HFF-Myc (cell line): Measurements from ENCODE around the gene RASEF.
"Not testable (repeated sequence)": the region's sequence is repeated elsewhere in the genome, so short reads cannot be mapped to it uniquely, and the experiment has no call there.

ENCODE experiments used
- DNase-seq: peaks from one replicate; pipeline ENCODE4 v3.0.0-alpha.2; 2011; ENCODE audit warnings: low read depth; ENCODE audit errors: extremely low read depth
- H3K4me3 ChIP-seq: replicated peaks from 2 replicates; pipeline ENCODE4 v1.5.1; 2011; ENCODE audit warnings: low read depth, mild to moderate bottlenecking, control low read depth, low read length
- CTCF ChIP-seq: IDR thresholded peaks from 2 replicates; pipeline ENCODE4 v1.5.1; 2012; ENCODE audit warnings: mild to moderate bottlenecking, low read depth, low read length, control low read depth; ENCODE audit errors: missing control alignments

The RASEF gene

GRCh38 chr9:82934949-82935348, 128.0 kb downstream of the RASEF start:
- H3K4me3 ChIP-seq: no peak overlapping the region
- TF ChIP-seq CTCF: no peak
- peak; percentile 27 for DNase-seq

- not testable (repeated sequence) for DNase-seq, H3K4me3 ChIP-seq
Observed at GRCh38 chr9:82934025-82934424, 128.9 kb downstream of the RASEF start.

- H3K4me3 ChIP-seq: no peak overlapping the region
- no peak for DNase-seq
Observed at GRCh38 chr9:82930116-82930515, 132.8 kb downstream of the RASEF start.

More at GRCh38 chr9:82930116-82930515, 132.8 kb downstream of the RASEF start:
- no peak for TF ChIP-seq CTCF
